ENCODE data around the gene NOS1AP. TPM values are rescaled to one million over a fixed set of nuclear protein-coding genes. Genes with fewer than 3 reads are reported as not detected.

The NOS1AP gene
- total and polyA plus RNA-seq, 9 of the 15 experiments (the other 6 are each of a cell fraction or from before 2014, with no cell fraction given), result 0.07 to 1.5 (median 0.22) TPM

GRCh38 chr1:162151900-162152829, 82.7 kb downstream of the NOS1AP start (continued):
- TF ChIP-seq ZNF592 (IDR thresholded peaks at IDR 0.05) (no peak), CBFA2T3 (IDR thresholded peaks at IDR 0.05) (no peak), ATF3 (IDR thresholded peaks at IDR 0.05) (peak; percentile 63), ATF3 (CRISPR knock-in tag; conservative IDR thresholded peaks at IDR 0.05) (no peak), JUND (IDR thresholded peaks at IDR 0.05; ENCODE audit: borderline replicate concordance, low read depth, low read length) (peak; percentile 39; the same call in 1 of the 2 replicates), JUND (tag; IDR thresholded peaks at IDR 0.05; ENCODE audit: borderline replicate concordance, low read depth, low read length) (0 out of 3 replicates have a peak, but pooled peaks have one; percentile 24), TOE1 (IDR thresholded peaks at IDR 0.05; ENCODE audit: borderline replicate concordance) (no peak), TOE1 (CRISPR knock-in tag; IDR thresholded peaks at IDR 0.05; ENCODE audit: borderline replicate concordance, low read depth) (no peak), POLR2G (IDR thresholded peaks at IDR 0.05; ENCODE audit: low read depth, low read length) (no peak), THRAP3 (IDR thresholded peaks at IDR 0.05; ENCODE audit: borderline replicate concordance) (no peak), KAT7 (CRISPR knock-in tag; IDR thresholded peaks at IDR 0.05; ENCODE audit: borderline replicate concordance) (no peak), ZSCAN29 (IDR thresholded peaks at IDR 0.05) (no peak)
